NCI-H69 (cell line): ENCODE data around the gene INPP5D.

ENCODE experiments used
- DNase-seq: peaks from one replicate; lab custom pipeline; 2025; lab: John Stamatoyannopoulos, UW

Gene INPP5D

GRCh38 chr2:233236820-233237589, 176.9 kb downstream of the INPP5D start:
- no peak for DNase-seq

GRCh38 chr2:233240897-233241296, 180.8 kb downstream of the INPP5D start:
- no peak for DNase-seq

- no peak for DNase-seq
Observed at GRCh38 chr2:233241803-233242202, 181.7 kb downstream of the INPP5D start.

- DNase-seq: no peak
Observed at GRCh38 chr2:233242231-233242927, 182.2 kb downstream of the INPP5D start.

- DNase-seq: no peak
Observed at GRCh38 chr2:233243348-233243747, 183.2 kb downstream of the INPP5D start.

GRCh38 chr2:233244818-233245217, 184.7 kb downstream of the INPP5D start:
- no peak for DNase-seq

GRCh38 chr2:233245406-233245805, 185.3 kb downstream of the INPP5D start:
- DNase-seq: no peak

GRCh38 chr2:233247116-233247515, 187.0 kb downstream of the INPP5D start:
- DNase-seq: no peak

- DNase-seq: peak; percentile 26
Observed at GRCh38 chr2:233247744-233248143, 187.6 kb downstream of the INPP5D start.

- DNase-seq: no peak
Observed at GRCh38 chr2:233248999-233249398, 188.9 kb downstream of the INPP5D start.

GRCh38 chr2:233250568-233250967, 190.4 kb downstream of the INPP5D start:
- no peak for DNase-seq

- DNase-seq: no peak
Observed at GRCh38 chr2:233250985-233251305, 190.8 kb downstream of the INPP5D start.

GRCh38 chr2:233251306-233252116, 191.4 kb downstream of the INPP5D start, which contains the start of gene ATG16L1:
TSS of gene ATG16L1 (plus strand) at chr2:233251673. CDS start at chr2:233251828, 155 bp downstream.
- DNase-seq: peak; percentile 95

- peak; percentile 5 for DNase-seq
Observed at GRCh38 chr2:233252227-233252626, 192.1 kb downstream of the INPP5D start.

GRCh38 chr2:233255151-233255550, 195.0 kb downstream of the INPP5D start:
- DNase-seq: no peak

GRCh38 chr2:233256048-233256447, 195.9 kb downstream of the INPP5D start:
- no peak for DNase-seq
